Activated CD4-positive, CD25-positive, alpha-beta regulatory T cell treated with anti-CD3 and anti-CD28 coated beads, Interleukin-2, amount 50 U/mL, for 24 hours (primary cell): ENCODE data around the gene THOC7.

Source experiments
- ATAC-seq, 2 donors: fragments of 150-1000 bp; cut with Tn5 transposase; one replicate each; pipeline ENCODE4 v1.10.0; 2021; ENCODE audit warnings: mild to moderate bottlenecking in 1 of 2, moderate library complexity in 1 of 2

The THOC7 gene

GRCh38 chr3:63878394-63879060 is 14.9 kb upstream of the THOC7 start:
- ATAC-seq, result no peak

GRCh38 chr3:63877737-63878393 is 14.3 kb upstream of the THOC7 start:
- no peak for ATAC-seq

GRCh38 chr3:63876260-63876659 is 12.7 kb upstream of the THOC7 start:
- no peak for ATAC-seq

GRCh38 chr3:63875510-63875909 is 11.9 kb upstream of the THOC7 start:
- no peak for ATAC-seq

GRCh38 chr3:63874769-63875168 is 11.2 kb upstream of the THOC7 start:
- ATAC-seq, result no peak

GRCh38 chr3:63872135-63872924 is 8.7 kb upstream of the THOC7 start:
- ATAC-seq, result no peak

GRCh38 chr3:63870615-63871005 is 7.0 kb upstream of the THOC7 start:
- no peak for ATAC-seq

- ATAC-seq, result peak in 1 of 2 donors; percentile 32
These were observed 6.5 kb upstream of the THOC7 start for GRCh38 chr3:63869940-63870614.

- ATAC-seq, result no peak
These were observed 3.6 kb upstream of the THOC7 start for GRCh38 chr3:63867225-63867624.

- ATAC-seq, result no peak
These were observed 1.3 kb upstream of the THOC7 start for GRCh38 chr3:63864965-63865327.

- peak; percentile 46 to 51 for ATAC-seq
These were observed 681 bp upstream of the THOC7 start for GRCh38 chr3:63864008-63864964.

- no peak for ATAC-seq
These were observed 828 bp downstream of the THOC7 start for GRCh38 chr3:63862804-63863149.

GRCh38 chr3:63861306-63861705 is 2.3 kb downstream of the THOC7 start:
- no peak for ATAC-seq

GRCh38 chr3:63860776-63861175 is 2.8 kb downstream of the THOC7 start:
- ATAC-seq, result no peak

- no peak for ATAC-seq
These were observed 6.3 kb downstream of the THOC7 start for GRCh38 chr3:63857311-63857710.

- ATAC-seq, result peak; percentile 32 to 65
These were observed 8.2 kb downstream of the THOC7 start for GRCh38 chr3:63855333-63855940.

- ATAC-seq, result no peak
These were observed 10.5 kb downstream of the THOC7 start for GRCh38 chr3:63853106-63853505.

GRCh38 chr3:63851287-63851686 is 12.3 kb downstream of the THOC7 start:
- no peak for ATAC-seq

- ATAC-seq, result no peak
These were observed 14.4 kb downstream of the THOC7 start for GRCh38 chr3:63849175-63849574.

GRCh38 chr3:63847718-63848450 is 15.7 kb downstream of the THOC7 start:
- ATAC-seq, result no peak

GRCh38 chr3:63845215-63845614 is 18.4 kb downstream of the THOC7 start:
- ATAC-seq, result no peak
